Measurements from ENCODE around the gene SSTR3. TPM values are rescaled to one million over a fixed set of nuclear protein-coding genes. Genes with fewer than 3 reads are reported as not detected.

The SSTR3 gene
- total RNA-seq, 1 donor from 2014 or later, result not detected

DNA sequence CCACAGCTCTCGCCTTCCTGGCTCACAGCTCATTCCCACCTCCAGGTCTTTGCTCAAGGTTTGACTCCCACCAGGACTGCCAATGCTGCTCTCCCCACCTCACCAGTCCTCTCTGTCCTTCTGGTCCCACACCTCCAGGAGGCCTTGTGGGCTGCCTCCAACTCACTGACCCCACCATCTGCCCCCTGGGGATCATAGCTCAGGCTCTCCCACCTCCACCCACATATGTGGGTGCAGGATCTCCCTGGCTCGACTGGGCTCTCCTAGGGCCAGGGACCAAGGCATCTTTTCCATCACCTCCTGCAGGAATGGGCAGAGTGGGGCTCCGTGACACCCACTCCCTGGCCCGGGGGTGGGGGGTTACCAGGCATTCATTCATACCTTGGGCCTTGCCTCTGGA is 13.8 kb upstream of the SSTR3 start:
- no peaks in the 10 kb centered on the region for H3K36me3 ChIP-seq (ENCODE audit: control insufficient read depth, insufficient read depth, low read length)
- TF ChIP-seq, protein P1, sequence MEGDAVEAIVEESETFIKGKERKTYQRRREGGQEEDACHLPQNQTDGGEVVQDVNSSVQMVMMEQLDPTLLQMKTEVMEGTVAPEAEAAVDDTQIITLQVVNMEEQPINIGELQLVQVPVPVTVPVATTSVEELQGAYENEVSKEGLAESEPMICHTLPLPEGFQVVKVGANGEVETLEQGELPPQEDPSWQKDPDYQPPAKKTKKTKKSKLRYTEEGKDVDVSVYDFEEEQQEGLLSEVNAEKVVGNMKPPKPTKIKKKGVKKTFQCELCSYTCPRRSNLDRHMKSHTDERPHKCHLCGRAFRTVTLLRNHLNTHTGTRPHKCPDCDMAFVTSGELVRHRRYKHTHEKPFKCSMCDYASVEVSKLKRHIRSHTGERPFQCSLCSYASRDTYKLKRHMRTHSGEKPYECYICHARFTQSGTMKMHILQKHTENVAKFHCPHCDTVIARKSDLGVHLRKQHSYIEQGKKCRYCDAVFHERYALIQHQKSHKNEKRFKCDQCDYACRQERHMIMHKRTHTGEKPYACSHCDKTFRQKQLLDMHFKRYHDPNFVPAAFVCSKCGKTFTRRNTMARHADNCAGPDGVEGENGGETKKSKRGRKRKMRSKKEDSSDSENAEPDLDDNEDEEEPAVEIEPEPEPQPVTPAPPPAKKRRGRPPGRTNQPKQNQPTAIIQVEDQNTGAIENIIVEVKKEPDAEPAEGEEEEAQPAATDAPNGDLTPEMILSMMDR (IDR thresholded peaks at IDR 0.05; ENCODE audit: insufficient read depth, low read length, poor library complexity, severe bottlenecking), result no peak
- no peak overlapping the region for H3K4me3 ChIP-seq (ENCODE audit: low read depth, low read length)
- H3K27me3 ChIP-seq (ENCODE audit: control insufficient read depth, insufficient read depth, low read length), result no peaks in the 10 kb centered on the region
- DNase-seq (ENCODE audit: low read depth), result no peak

DNA sequence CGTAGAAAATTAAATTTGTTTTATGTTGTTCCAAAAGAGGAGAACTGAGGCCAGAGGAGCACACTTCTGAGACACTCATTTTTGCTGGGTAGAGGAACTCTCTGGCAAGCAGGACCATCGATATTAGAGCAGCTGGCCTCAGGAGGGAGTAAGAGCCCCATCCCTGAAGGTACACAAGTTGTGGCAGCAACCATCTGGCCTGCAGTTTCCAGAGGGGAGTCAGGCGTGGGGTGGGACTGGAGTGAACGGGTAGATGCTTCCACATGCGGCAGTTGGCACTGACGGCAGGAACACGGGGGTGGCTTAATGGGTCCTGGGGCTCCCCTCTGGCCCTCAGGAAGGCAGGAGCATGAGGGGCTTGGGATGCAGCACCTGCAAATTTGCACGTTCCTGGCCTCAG is 13.2 kb upstream of the SSTR3 start:
- Histone ChIP-seq H3K4me3 (ENCODE audit: low read depth, low read length) (no peak overlapping the region), H3K27me3 (ENCODE audit: control insufficient read depth, insufficient read depth, low read length) (no peaks in the 10 kb centered on the region), H3K36me3 (ENCODE audit: control insufficient read depth, insufficient read depth, low read length) (no peaks in the 10 kb centered on the region)
- DNase-seq (ENCODE audit: low read depth), result no peak
- TF ChIP-seq, protein P1 (IDR thresholded peaks at IDR 0.05; ENCODE audit: insufficient read depth, low read length, poor library complexity, severe bottlenecking), result no peak

DNA sequence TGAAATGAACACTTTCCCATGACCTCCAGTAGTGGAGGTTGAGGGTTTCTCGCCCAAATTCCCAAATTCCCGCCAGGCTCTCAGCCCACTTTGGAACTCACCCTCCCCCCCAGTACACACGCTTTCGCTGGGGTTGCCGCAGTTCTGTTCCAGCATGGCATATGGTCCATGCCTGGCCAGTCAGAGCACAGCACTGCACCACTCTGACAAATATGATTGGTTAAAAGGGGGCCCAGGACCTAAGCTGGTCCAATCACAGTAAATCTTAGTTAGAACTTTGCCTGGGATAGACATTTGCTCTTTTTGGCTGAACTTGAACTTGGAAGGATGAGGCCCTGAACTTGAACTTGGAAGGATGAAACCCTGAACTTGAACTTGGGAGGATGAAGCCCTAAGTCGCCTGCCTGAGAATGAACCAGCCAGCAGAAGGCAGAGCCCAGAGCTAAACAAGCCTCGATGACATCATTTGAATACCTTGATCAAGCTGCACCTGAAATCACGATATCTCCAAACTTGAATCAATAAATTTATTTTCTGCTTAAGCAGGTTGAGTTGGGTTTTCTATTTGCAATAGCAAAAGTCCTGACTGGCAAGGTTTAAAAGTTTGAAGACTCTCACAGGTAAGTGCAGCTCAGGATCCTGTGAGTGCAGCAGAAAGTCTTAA is 12.6 kb upstream of the SSTR3 start:
- Histone ChIP-seq H3K4me3 (ENCODE audit: low read depth, low read length) (no peak overlapping the region), H3K36me3 (ENCODE audit: control insufficient read depth, insufficient read depth, low read length) (no peaks in the 10 kb centered on the region), H3K27me3 (ENCODE audit: control insufficient read depth, insufficient read depth, low read length) (no peaks in the 10 kb centered on the region)
- TF ChIP-seq, protein P1 (IDR thresholded peaks at IDR 0.05; ENCODE audit: insufficient read depth, low read length, poor library complexity, severe bottlenecking), result no peak
- DNase-seq (ENCODE audit: low read depth), result no peak

DNA sequence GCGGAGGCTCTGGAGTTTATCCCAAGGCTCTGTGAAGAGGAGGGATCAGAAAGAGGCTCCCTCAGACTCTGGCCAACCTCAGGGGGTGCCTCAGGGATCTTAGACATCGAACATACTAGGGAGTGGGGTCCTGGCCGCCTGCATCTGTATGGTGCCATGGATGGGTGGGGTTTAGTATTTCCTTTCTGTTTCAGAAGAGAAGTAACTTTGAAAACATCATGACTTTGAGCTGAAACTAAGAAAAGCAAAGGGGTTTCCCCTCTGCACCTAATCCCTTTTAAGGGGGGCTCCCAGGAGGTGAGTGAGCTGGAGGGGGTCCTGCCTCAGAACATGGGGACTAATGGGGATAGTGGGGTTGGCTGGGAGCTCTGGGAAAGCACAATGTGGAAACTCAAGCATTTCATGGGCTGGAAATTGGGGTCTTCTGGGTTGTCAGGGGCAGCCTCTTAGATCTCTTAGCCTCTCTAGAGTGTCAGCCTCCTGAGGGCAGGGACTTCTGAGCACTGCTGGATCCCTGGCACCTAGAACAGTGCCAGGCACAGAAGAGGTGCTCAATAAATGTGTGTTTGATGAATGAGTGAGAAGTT is 11.8 kb upstream of the SSTR3 start:
- TF ChIP-seq, protein P1 (IDR thresholded peaks at IDR 0.05; ENCODE audit: insufficient read depth, low read length, poor library complexity, severe bottlenecking), result no peak
- Histone ChIP-seq H3K36me3 (ENCODE audit: control insufficient read depth, insufficient read depth, low read length) (no peaks in the 10 kb centered on the region), H3K27me3 (ENCODE audit: control insufficient read depth, insufficient read depth, low read length) (no peaks in the 10 kb centered on the region), H3K4me3 (ENCODE audit: low read depth, low read length) (no peak overlapping the region)
- no peak for DNase-seq (ENCODE audit: low read depth)

DNA sequence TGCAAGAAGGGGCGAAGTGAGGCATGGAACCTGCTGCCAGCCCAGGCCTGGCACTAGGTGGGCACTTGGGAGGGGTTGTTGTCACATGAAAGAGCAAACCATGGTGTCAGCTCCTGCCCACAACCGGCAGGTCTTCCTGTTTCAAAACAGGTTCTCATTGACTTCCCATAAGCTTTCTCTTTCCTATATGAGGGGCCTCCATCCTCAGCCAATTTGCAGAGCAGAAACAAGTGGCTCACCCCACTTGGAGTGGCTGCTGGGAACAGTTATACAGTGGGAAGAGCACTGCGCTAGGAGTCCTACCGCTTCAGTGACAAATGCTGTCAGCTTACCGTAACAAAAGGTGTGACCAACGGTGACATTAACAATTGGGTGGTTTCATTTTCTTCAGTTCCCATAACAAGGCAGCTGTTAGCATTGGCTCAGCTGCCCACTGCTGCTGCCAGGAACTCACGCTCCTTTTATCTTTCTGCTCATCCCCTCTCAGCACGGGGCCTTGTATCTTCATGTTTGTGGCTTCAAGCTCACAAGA is 10.2 kb upstream of the SSTR3 start:
- TF ChIP-seq, protein P1 (IDR thresholded peaks at IDR 0.05; ENCODE audit: insufficient read depth, low read length, poor library complexity, severe bottlenecking), result no peak
- no peaks in the 10 kb centered on the region for H3K36me3 ChIP-seq (ENCODE audit: control insufficient read depth, insufficient read depth, low read length)
- DNase-seq (ENCODE audit: low read depth), result no peak
- H3K4me3 ChIP-seq (ENCODE audit: low read depth, low read length), result no peak overlapping the region
- no peaks in the 10 kb centered on the region for H3K27me3 ChIP-seq (ENCODE audit: control insufficient read depth, insufficient read depth, low read length)
